ENCODE results near the gene PYGO2.

Gene PYGO2

GRCh38 chr1:154910851-154911250 lies 50.7 kb downstream of the PYGO2 start:
- TF ChIP-seq, protein P1, sequence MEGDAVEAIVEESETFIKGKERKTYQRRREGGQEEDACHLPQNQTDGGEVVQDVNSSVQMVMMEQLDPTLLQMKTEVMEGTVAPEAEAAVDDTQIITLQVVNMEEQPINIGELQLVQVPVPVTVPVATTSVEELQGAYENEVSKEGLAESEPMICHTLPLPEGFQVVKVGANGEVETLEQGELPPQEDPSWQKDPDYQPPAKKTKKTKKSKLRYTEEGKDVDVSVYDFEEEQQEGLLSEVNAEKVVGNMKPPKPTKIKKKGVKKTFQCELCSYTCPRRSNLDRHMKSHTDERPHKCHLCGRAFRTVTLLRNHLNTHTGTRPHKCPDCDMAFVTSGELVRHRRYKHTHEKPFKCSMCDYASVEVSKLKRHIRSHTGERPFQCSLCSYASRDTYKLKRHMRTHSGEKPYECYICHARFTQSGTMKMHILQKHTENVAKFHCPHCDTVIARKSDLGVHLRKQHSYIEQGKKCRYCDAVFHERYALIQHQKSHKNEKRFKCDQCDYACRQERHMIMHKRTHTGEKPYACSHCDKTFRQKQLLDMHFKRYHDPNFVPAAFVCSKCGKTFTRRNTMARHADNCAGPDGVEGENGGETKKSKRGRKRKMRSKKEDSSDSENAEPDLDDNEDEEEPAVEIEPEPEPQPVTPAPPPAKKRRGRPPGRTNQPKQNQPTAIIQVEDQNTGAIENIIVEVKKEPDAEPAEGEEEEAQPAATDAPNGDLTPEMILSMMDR (IDR thresholded peaks at IDR 0.05), result no peak

DNA sequence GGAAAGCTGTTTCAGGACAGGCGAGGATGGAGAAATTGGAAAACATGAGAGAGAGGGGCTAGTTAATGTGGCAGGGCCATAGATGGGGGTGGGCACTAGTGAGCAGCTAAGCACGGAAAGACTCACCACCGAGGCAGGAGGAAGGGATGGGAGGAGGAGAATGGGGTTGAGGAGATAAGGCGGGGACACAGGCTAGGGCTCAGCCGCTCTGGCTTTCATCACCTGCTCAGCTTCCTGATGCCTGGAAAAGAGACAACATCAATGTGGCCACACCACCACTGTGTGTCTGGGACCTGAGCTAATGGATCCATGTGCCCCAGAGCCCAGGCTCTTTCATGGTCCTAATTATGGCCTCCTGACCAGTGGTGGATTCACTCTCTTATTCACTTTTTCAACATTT lies 52.6 kb downstream of the PYGO2 start:
- TF ChIP-seq, protein P1 (IDR thresholded peaks at IDR 0.05), result no peak

Data from LNCAP (cell line).